ENCODE data around the gene TRIM31. TPM values are rescaled to one million over a fixed set of nuclear protein-coding genes. Genes with fewer than 3 reads are reported as not detected.

The TRIM31 gene
- total RNA-seq, result not detected in 2 replicates
- polyA plus RNA-seq, result not detected in 2 replicates
- not detected in 2 replicates for polyA plus RNA-seq (2011; cell fraction: cytosol; rRNA removed)
- not detected in 2 replicates for polyA plus RNA-seq (2011; cell fraction: nucleus; rRNA removed)
- polyA plus RNA-seq (2012), result not detected in 2 replicates
- not detected in 2 replicates for polyA minus RNA-seq
- not detected for polyA minus RNA-seq (2011; cell fraction: cytosol; rRNA and poly(A)+ RNA removed)
- not detected in 2 replicates for polyA minus RNA-seq (2011; cell fraction: nucleus; rRNA and poly(A)+ RNA removed)
- percentile 8 among the genes with signal in this experiment for Bru-seq, nascent RNA
- not detected for BruChase-seq, experiment 1, labeled RNA remaining after a 6-hour chase
- not detected for BruChase-seq, experiment 2, labeled RNA remaining after a 2-hour chase
- long read RNA-seq, result 0 reads

- no peak for FAIRE-seq
Measured at GRCh38 chr6:30113003-30113759, at the start of gene TRIM31. TSS of gene TRIM31 (minus strand) at chr6:30113090. CDS start at chr6:30112805, 285 bp downstream.

More at GRCh38 chr6:30113003-30113759, at the start of gene TRIM31:
- no peaks in the 10 kb centered on the region for H4K20me1 ChIP-seq (replicated peaks; ENCODE audit: control insufficient read depth, extremely low read depth, insufficient read depth, low read length)
- TF ChIP-seq POLR2A (IDR thresholded peaks at IDR 0.05; ENCODE audit: low read depth, low read length) (no peak), EZH2 (IDR thresholded peaks at IDR 0.05; ENCODE audit: borderline replicate concordance, low read depth, low read length, severe bottlenecking) (no peak), POLR2AphosphoS5 (IDR thresholded peaks at IDR 0.05; ENCODE audit: insufficient read depth, low read depth, low read length) (no peak), FOS (IDR thresholded peaks at IDR 0.05; ENCODE audit: borderline replicate concordance, insufficient read depth, low read length) (no peak), GATA2 (IDR thresholded peaks at IDR 0.05; ENCODE audit: insufficient read depth, insufficient read length, low read depth, low read length) (no peak), MAX (IDR thresholded peaks at IDR 0.05; ENCODE audit: insufficient read depth, insufficient read length) (no peak), JUN (IDR thresholded peaks at IDR 0.05; ENCODE audit: borderline replicate concordance, insufficient read depth, insufficient read length, low read depth) (no peak), MYC (IDR thresholded peaks at IDR 0.05; ENCODE audit: low read depth, low read length) (no peak), CTCF (IDR thresholded peaks at IDR 0.05; ENCODE audit: extremely low read depth in 1 of 2, insufficient read depth in 1 of 2, low read depth in 1 of 2, low read length in 2 of 2) (no peak)
- ChIA-PET CTCF (interaction anchor here (1.4 to 2.2 kb wide), 3 partner anchors 10 to 18 kb away, joined by 4 to 14 read pairs (median 7); no protein-coding TSS in a partner anchor), POLR2A (no interaction called here)
- DNase-seq (ENCODE audit: low read depth, low spot score), result no peak
- H3K4me1 ChIP-seq (ENCODE audit: control insufficient read depth, extremely low read depth, insufficient read depth, low read length), result no peaks in the 10 kb centered on the region
- no peak within 1 kb of the TSS for H3K4me3 ChIP-seq (replicated peaks in 1 of 3; ENCODE audit: insufficient read depth in 1 of 3, low read depth in 1 of 3, low read length in 3 of 3)
- dilution Hi-C loops (cut with MboI; ENCODE audit: extremely low pct_ligation_motif_present, low sequenced_read_pairs), result no loop called here
- H3K9me3 ChIP-seq (replicated peaks; ENCODE audit: control insufficient read depth, insufficient read depth, low read length), result no peaks in the 10 kb centered on the region
- BruUV-seq (replicated peaks), result no TSS peak
- no peak within 1 kb of the TSS for H3K27ac ChIP-seq (ENCODE audit: insufficient read depth, low read depth, low read length)
- H3K79me2 ChIP-seq (ENCODE audit: control insufficient read depth, insufficient read depth, low read length), result no peaks in the 10 kb centered on the region
- H3K36me3 ChIP-seq (ENCODE audit: control insufficient read depth in 2 of 2, extremely low read depth in 1 of 2, insufficient read depth in 2 of 2, low read length in 2 of 2), result no peaks in the 10 kb centered on the region
- H3K9me1 ChIP-seq (replicated peaks; ENCODE audit: control insufficient read depth, extremely low read depth, insufficient read depth, low read length), result no peaks in the 10 kb centered on the region
- H3K9ac ChIP-seq (replicated peaks; ENCODE audit: extremely low read depth, insufficient read depth, low read length), result no peak within 1 kb of the TSS
- H2AFZ ChIP-seq (ENCODE audit: low read depth, low read length), result no peak within 1 kb of the TSS
- H3K27me3 ChIP-seq (ENCODE audit: control insufficient read depth in 2 of 2, insufficient read depth in 2 of 2, low read length in 2 of 2), result peaks cover 35 to 49% of the 10 kb centered on the region in 2 experiments
- no peak within 1 kb of the TSS for H3K4me2 ChIP-seq (ENCODE audit: insufficient read depth, low read length)
- intact Hi-C loops (cut with micrococcal nuclease), result no loop called here

Data from endothelial cell of umbilical vein (primary cell).